ELF-1 (cell line): Measurements from ENCODE around the gene LY6G6F.

ENCODE experiments used
- DNase-seq: peaks from one replicate; pipeline ENCODE4 v3.0.0-alpha.2; 2016; ENCODE audit warnings: low read depth, low spot score

Gene LY6G6F

DNA sequence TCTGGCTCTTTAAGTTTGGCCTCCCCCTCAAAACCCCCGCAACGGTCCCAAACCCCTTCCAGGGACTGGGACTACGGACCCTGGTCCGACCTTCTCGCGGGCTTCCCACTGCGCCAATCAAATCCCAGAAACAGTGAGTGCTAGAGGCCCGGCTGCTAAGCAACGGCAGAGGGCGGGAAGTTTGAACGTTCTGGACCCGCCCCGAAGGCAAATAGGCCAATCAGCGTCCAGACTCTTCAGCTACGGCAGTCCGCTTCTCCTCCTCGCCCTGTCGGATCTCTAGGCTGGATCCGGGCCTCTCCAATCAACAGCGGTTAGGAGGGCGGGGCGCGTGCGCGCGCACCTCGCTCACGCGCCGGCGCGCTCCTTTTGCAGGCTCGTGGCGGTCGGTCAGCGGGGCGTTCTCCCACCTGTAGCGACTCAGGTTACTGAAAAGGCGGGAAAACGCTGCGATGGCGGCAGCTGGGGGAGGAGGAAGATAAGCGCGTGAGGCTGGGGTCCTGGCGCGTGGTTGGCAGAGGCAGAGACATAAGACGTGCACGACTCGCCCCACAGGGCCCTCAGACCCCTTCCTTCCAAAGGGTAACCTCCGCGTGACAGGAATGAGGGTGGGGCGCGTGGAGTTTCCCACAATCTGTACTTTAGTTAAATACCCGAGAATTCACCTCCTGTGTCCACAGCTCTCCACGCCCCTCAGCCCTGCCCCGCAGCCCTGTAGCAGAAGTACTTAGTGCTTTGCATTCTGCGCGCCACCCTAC, 33.2 kb downstream of the LY6G6F start, which contains the start of gene MSH5:
Gene MSH5, plus strand, starts transcription at position 367 of the 758 bp plus-strand sequence. CDS start 462 bp downstream, outside the sequence.
- peak; percentile 100 for DNase-seq

DNA sequence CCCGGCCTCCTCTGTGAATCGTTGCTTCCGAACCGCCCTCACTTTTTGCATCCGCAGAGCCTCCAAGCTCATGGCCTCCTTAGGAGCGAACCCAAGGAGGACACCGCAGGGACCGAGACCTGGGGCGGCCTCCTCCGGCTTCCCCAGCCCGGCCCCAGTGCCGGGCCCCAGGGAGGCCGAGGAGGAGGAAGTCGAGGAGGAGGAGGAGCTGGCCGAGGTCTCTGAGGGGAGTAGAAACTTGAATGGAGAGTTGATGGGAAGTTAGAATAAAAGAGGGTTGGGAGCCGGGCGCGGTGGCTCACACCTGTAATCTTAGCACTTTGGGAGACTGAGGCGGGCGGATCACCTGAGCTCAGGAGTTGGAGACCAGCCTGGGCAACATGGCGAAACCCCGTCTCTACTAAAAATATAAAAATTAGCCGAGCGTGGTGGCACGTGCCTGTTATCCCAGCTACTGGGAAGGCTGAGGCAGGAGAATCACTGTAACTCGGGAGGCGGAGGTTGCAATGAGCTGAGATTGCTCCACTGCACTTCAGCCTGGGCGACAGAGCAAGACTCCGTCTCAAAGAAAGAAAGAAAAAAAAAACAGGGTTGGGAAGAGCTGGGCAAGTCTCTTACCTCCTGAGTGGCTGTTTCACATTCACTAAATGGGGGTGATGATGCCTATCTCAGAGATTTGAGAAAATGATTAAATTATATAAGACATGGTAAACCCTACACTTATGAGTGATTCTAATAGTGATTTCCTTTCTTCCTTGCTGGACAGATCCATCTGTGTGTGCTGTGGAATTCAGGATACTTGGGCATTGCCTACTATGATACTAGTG, 33.9 kb downstream of the LY6G6F start:
- DNase-seq = no peak

DNA sequence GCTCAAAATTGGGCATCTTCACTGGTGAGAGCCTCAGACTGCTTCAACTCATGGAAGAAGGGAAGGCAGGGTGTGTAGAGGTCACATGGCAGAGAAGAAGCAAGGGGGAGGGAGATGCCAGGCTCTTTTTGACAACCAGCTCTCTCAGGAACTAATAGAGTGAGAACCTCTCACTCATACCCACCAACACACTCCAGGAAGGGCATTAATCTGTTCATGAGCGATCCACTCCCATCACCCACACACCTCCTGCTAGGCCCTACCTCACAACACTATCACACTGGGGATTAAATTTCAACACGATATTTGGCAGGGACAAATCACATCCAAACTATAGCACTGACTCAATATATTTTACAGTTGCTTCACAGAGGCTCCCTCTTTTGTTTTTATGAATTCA, 35.1 kb downstream of the LY6G6F start:
- no peak for DNase-seq

DNA sequence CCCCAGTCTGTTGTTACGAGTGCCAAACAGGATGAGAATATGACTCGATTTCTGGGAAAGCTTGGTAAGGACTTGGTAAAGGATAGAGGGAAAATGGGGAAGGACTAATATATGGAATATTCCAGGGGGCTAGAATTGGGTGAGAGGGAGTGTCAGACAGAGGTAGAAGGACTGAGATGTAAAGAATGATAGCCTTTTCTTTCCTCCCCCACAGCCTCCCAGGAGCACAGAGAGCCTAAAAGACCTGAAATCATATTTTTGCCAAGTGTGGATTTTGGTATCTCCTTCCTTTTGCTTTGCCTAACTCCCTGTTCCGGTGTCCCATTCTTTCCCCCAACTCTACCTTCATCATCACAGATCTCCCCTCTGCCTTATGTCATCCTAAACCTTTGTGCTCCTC, 36.2 kb downstream of the LY6G6F start:
- DNase-seq = no peak

DNA sequence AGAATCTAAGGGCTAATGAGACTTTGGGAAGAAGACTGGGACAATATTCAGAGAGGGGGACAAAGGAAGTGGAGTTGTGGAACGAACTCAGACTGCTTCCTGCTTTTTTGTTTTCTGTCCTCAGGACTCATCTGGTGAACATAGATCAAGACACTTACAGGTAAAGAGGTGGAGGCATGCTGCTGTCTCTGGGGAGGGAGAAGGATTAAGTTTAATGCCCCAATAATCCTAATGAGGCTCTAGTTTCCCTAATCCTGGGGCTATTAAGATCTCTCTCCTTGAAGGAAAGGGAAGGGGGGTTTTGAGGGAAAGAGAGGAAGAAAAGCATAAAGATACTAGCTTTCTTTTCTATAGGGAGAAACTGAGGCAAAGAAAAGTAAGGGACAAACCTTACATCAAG, 37.8 kb downstream of the LY6G6F start:
- no peak for DNase-seq

DNA sequence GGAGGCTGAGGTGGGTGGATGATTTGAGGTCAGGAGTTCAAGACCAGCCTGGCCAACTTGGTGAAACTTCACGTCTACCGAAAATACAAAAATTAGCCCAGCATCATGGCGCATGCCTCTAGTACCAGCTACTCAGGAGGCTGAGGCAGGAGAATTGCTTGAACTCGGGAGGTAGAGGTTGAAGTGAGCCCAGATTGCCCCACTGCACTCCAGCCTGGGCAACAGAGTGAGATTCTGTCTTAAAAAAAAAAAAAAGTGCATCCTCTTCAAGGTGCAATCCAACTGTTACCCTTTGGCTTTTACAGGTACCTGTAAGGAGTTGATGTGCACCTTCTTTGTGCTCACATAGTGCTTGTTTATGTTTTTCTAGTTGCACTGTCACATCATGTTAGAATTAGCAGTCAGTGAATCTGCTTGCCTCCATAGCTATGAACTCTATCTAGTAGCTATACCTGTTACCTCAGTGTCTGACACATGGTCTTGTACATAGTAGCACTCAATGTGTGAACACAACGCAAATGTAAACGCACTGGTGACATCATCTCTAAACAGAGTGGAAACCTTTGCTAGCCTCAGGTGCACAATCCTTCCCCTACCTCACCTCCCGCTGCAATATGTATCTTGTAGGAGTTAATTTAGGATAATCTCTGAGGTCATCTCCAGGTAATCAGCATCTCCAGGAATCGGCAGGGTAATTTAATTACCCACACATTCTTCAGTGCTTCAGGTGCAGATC, 42.8 kb downstream of the LY6G6F start:
- no peak for DNase-seq

DNA sequence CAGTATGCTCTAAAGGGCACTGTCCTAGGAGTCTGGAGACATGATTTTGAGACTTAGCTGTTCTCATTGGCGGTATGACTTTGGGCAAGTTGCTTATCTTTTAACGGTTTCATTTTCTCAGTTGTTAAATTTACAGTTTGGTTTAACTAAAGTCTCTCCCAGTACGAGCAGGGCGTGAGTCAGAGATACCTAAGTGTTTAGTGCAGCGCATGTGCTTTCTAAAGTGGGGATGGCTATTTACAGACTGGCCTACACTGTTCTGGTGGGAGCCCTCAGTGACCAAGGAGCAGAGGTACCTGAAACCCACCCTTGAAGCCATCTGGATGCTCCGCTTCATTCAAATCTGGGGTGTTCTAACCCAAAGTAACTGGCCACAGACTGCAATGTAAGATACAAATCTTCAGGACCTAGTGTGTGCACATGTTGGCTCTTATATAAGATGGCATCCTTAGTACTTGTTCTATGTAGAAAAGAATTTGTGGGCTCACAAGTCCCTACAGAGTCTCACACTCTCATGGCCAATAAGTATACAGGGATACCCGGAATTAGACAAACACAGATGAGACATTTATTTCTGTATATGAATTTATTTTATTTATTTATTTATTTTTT, 43.9 kb downstream of the LY6G6F start:
- DNase-seq = no peak

DNA sequence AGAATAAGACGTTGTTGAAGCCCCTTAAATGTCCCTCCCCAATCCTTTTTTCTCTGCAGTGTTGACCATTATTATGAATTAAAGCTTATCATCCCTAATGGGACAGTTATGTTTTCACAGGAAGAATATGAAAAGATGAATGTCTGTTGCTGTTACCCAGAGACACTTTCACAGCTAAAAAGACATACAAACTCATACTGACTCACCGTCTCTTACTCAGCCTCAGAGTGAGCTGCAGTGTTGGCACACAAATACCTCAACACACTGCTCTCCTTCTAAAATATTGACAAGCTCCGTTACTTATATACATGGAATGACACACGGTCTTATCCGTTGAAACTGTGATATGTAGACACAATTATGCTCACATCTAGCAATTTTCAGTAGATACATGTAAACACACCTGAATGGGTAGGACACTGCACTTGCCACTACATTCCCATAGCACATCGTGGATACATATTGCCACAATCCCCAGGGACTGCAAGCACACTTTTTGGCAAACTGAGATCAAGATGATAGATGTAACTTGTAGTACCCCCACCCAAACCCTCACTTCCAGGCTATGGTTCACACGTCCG, 46.2 kb downstream of the LY6G6F start:
- DNase-seq = no peak

DNA sequence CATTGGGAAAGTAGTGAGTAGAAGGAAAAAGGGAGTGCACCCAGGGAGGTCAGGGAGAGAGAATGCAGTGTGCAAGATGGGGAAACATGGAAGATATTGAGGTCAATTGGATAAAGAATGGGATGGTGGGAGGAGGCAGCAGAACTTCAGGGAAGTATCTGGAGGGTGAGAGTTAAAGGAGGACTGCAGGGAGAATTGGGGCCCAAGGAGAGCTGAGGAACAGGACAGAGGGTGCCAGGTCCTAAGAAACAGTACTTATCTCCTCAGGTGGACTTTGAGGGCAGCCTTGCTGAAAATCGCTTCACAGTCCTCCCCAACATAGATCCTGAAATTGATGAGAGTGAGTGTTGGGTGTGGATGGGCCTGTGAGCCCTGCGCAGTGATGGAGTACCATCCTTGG, 51.6 kb downstream of the LY6G6F start:
- no peak for DNase-seq
